Myocyte (in vitro differentiated cells): ENCODE results near the gene ERBB3. TPM values are rescaled to one million over a fixed set of nuclear protein-coding genes. Genes with fewer than 3 reads are reported as not detected.
A peak's percentile ranks its signal among the peaks of the same experiment; 100 is the strongest.

Experiments used
- DNase-seq: peaks from one replicate; pipeline ENCODE4 v3.0.0-alpha.2; 2012; ENCODE audit warnings: low read depth
- total RNA-seq: library from RNA; depleted of rRNA; stranded (reverse); fragments of >200 nt; gene quantifications from 2 replicates; pipeline ENCODE4 v1.2.3, GENCODE V29; 2014

Gene ERBB3
- total RNA-seq, 1 donor from 2014 or later = 178 TPM

- peak; percentile 92 for DNase-seq
Measured at GRCh38 chr12:56078931-56079722, 838 bp upstream of the ERBB3 start.

GRCh38 chr12:56080556-56081138 lies 682 bp downstream of the ERBB3 start:
- peak; percentile 62 for DNase-seq

- peak; percentile 96 for DNase-seq
Measured at GRCh38 chr12:56081393-56082347, 1.7 kb downstream of the ERBB3 start.

GRCh38 chr12:56082382-56082781 lies 2.4 kb downstream of the ERBB3 start:
- peak; percentile 49 for DNase-seq

- DNase-seq = no peak
Measured at GRCh38 chr12:56082967-56083366, 3.0 kb downstream of the ERBB3 start.

GRCh38 chr12:56084958-56085543 lies 5.1 kb downstream of the ERBB3 start:
- DNase-seq = peak; percentile 23

- peak; percentile 44 for DNase-seq
Measured at GRCh38 chr12:56086096-56086495, 6.1 kb downstream of the ERBB3 start.

- DNase-seq = no peak
Measured at GRCh38 chr12:56086608-56087007, 6.6 kb downstream of the ERBB3 start.

- DNase-seq = peak; percentile 91
Measured at GRCh38 chr12:56087220-56087619, 7.3 kb downstream of the ERBB3 start.

GRCh38 chr12:56097738-56098137 lies 17.8 kb downstream of the ERBB3 start:
- DNase-seq = no peak

- DNase-seq = no peak
Measured at GRCh38 chr12:56098592-56098991, 18.6 kb downstream of the ERBB3 start.

GRCh38 chr12:56099787-56100186 lies 19.8 kb downstream of the ERBB3 start:
- DNase-seq = no peak

GRCh38 chr12:56101045-56101444 lies 21.1 kb downstream of the ERBB3 start:
- no peak for DNase-seq

GRCh38 chr12:56102683-56103065 lies 22.7 kb downstream of the ERBB3 start:
- DNase-seq = no peak

GRCh38 chr12:56103066-56103711 lies 23.2 kb downstream of the ERBB3 start:
- no peak for DNase-seq

- no peak for DNase-seq
Measured at GRCh38 chr12:56103823-56104108, 23.8 kb downstream of the ERBB3 start.

GRCh38 chr12:56104109-56104814 lies 24.3 kb downstream of the ERBB3 start, which contains the start of gene PA2G4:
TSS of gene PA2G4 (plus strand) at chr12:56104559. CDS start at chr12:56104738, 179 bp downstream.
- peak; percentile 100 for DNase-seq

- DNase-seq = peak; percentile 32
Measured at GRCh38 chr12:56104815-56105608, 25.0 kb downstream of the ERBB3 start.

- no peak for DNase-seq
Measured at GRCh38 chr12:56105609-56105902, 25.6 kb downstream of the ERBB3 start.

- DNase-seq = no peak
Measured at GRCh38 chr12:56107242-56107641, 27.3 kb downstream of the ERBB3 start.
